ENCODE measurements around the gene BTBD16.
A peak's percentile ranks its signal among the peaks of the same experiment; 100 is the strongest.

Gene BTBD16

GRCh38 chr10:122323941-122324675, 53.0 kb downstream of the BTBD16 start:
- peak; percentile 71 for DNase-seq

- no peak for DNase-seq
Measured at GRCh38 chr10:122325235-122325634, 54.1 kb downstream of the BTBD16 start.

GRCh38 chr10:122326385-122326784, 55.3 kb downstream of the BTBD16 start:
- DNase-seq = no peak

- DNase-seq = no peak
Measured at GRCh38 chr10:122326806-122327205, 55.7 kb downstream of the BTBD16 start.

- DNase-seq = no peak
Measured at GRCh38 chr10:122327237-122328206, 56.4 kb downstream of the BTBD16 start.

- peak; percentile 64 for DNase-seq
Measured at GRCh38 chr10:122328676-122329075, 57.6 kb downstream of the BTBD16 start.

GRCh38 chr10:122329416-122329815, 58.3 kb downstream of the BTBD16 start:
- DNase-seq = no peak

- DNase-seq = no peak
Measured at GRCh38 chr10:122331100-122331499, 60.0 kb downstream of the BTBD16 start.

- no peak for DNase-seq
Measured at GRCh38 chr10:122331615-122332446, 60.7 kb downstream of the BTBD16 start.

- no peak for DNase-seq
Measured at GRCh38 chr10:122333037-122333436, 61.9 kb downstream of the BTBD16 start.

GRCh38 chr10:122336332-122336731, 65.2 kb downstream of the BTBD16 start:
- DNase-seq = no peak

- DNase-seq = no peak
Measured at GRCh38 chr10:122336961-122337360, 65.9 kb downstream of the BTBD16 start.

GRCh38 chr10:122338609-122339441, 67.7 kb downstream of the BTBD16 start:
- DNase-seq = no peak

- DNase-seq = no peak
Measured at GRCh38 chr10:122341141-122341810, 70.2 kb downstream of the BTBD16 start.

GRCh38 chr10:122342293-122343134, 71.4 kb downstream of the BTBD16 start:
- DNase-seq = peak; percentile 55

GRCh38 chr10:122343135-122343800, 72.2 kb downstream of the BTBD16 start:
- no peak for DNase-seq

- DNase-seq = no peak
Measured at GRCh38 chr10:122343936-122344335, 72.8 kb downstream of the BTBD16 start.

GRCh38 chr10:122344741-122345258, 73.7 kb downstream of the BTBD16 start:
- no peak for DNase-seq

- no peak for DNase-seq
Measured at GRCh38 chr10:122346326-122346950, 75.3 kb downstream of the BTBD16 start.
